HEK293T (cell line): Measurements from ENCODE around the gene TMED9.

Source experiments
- CTBP1 ChIP-seq: fragments of 450-650 bp; IDR thresholded peaks from 2 replicates; pipeline ENCODE4 v1.6.1; 2016; ENCODE audit warnings: borderline replicate concordance
- ELF4 ChIP-seq: fragments of 450-650 bp; IDR thresholded peaks from 2 replicates; pipeline ENCODE4 v1.6.1; 2017; ENCODE audit warnings: antibody characterized with exemption
- NFRKB ChIP-seq: fragments of 450-650 bp; IDR thresholded peaks from 2 replicates; pipeline ENCODE4 v1.6.1; 2016; ENCODE audit warnings: mild to moderate bottlenecking, moderate library complexity
- SP1 ChIP-seq: fragments of 450-650 bp; IDR thresholded peaks from 2 replicates; pipeline ENCODE4 v1.6.1; 2017
- TF ChIP-seq, protein P1 (sequence below): fragments of 450-650 bp; IDR thresholded peaks from 2 replicates; pipeline ENCODE4 v1.6.1; 2016

DNA sequence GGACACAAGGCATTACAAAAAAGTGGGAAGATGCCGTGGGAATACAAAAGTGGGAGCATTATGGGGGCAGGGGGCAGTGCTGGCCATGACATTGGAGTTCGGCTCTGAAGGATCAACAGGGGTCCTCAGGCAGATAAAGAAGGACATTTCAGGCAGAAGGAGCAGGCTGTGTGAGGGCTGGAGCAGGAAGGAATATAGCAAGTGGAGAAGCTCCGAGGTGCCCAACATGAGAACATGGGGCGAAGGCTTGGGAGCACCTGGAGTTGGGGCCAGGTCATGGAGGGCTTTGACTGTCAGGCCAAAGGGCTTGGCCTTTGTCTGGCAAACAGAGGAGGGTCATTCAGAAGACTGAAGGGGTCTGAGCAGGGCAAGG lies 10.4 kb downstream of the TMED9 start:
- no peak for TF ChIP-seq SP1
- TF ChIP-seq CTBP1: no peak
- no peak for TF ChIP-seq ELF4
- TF ChIP-seq, protein P1, sequence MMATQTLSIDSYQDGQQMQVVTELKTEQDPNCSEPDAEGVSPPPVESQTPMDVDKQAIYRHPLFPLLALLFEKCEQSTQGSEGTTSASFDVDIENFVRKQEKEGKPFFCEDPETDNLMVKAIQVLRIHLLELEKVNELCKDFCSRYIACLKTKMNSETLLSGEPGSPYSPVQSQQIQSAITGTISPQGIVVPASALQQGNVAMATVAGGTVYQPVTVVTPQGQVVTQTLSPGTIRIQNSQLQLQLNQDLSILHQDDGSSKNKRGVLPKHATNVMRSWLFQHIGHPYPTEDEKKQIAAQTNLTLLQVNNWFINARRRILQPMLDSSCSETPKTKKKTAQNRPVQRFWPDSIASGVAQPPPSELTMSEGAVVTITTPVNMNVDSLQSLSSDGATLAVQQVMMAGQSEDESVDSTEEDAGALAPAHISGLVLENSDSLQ: no peak
- TF ChIP-seq NFRKB: no peak
